ENCODE data around the gene HLA-DOA.

DNA sequence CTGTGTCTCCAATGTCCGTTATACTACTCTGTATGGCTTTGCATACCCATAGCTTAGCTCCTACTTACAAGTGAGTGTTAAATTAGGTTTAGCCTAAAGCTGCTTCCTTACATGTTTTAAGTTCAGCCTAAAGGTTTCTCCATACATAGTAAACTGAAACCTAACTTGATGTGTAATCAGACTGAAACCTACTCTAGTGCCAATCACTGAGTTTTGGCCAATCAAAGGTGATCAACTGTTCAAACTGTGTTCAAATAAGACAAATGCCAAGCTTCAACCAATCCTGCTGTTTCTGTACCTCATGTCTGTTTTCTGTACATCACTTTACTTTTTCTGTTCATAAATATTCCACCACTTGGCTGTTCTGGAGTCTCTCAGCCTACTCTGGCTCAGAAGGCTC lies 20.0 kb downstream of the HLA-DOA start:
- TF ChIP-seq, protein P1, sequence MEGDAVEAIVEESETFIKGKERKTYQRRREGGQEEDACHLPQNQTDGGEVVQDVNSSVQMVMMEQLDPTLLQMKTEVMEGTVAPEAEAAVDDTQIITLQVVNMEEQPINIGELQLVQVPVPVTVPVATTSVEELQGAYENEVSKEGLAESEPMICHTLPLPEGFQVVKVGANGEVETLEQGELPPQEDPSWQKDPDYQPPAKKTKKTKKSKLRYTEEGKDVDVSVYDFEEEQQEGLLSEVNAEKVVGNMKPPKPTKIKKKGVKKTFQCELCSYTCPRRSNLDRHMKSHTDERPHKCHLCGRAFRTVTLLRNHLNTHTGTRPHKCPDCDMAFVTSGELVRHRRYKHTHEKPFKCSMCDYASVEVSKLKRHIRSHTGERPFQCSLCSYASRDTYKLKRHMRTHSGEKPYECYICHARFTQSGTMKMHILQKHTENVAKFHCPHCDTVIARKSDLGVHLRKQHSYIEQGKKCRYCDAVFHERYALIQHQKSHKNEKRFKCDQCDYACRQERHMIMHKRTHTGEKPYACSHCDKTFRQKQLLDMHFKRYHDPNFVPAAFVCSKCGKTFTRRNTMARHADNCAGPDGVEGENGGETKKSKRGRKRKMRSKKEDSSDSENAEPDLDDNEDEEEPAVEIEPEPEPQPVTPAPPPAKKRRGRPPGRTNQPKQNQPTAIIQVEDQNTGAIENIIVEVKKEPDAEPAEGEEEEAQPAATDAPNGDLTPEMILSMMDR (IDR thresholded peaks at IDR 0.05) = no peak
- TF ChIP-seq POLR2AphosphoS5 (IDR thresholded peaks at IDR 0.05) (no peak), EP300 (IDR thresholded peaks at IDR 0.05) (no peak), POLR2A (IDR thresholded peaks at IDR 0.05; ENCODE audit: low read depth) (no peak)
